ENCODE data around the gene FARP1. TPM values are rescaled to one million over a fixed set of nuclear protein-coding genes. Genes with fewer than 3 reads are reported as not detected.

Gene FARP1
- total RNA-seq, 1 donor from 2014 or later = 357 TPM

GRCh38 chr13:98175043-98175442 is 32.1 kb downstream of the FARP1 start:
- no peaks in the 10 kb centered on the region for H3K9me3 Mint-ChIP-seq (ENCODE audit: unreplicated experiment)
- TF ChIP-seq, protein P1, sequence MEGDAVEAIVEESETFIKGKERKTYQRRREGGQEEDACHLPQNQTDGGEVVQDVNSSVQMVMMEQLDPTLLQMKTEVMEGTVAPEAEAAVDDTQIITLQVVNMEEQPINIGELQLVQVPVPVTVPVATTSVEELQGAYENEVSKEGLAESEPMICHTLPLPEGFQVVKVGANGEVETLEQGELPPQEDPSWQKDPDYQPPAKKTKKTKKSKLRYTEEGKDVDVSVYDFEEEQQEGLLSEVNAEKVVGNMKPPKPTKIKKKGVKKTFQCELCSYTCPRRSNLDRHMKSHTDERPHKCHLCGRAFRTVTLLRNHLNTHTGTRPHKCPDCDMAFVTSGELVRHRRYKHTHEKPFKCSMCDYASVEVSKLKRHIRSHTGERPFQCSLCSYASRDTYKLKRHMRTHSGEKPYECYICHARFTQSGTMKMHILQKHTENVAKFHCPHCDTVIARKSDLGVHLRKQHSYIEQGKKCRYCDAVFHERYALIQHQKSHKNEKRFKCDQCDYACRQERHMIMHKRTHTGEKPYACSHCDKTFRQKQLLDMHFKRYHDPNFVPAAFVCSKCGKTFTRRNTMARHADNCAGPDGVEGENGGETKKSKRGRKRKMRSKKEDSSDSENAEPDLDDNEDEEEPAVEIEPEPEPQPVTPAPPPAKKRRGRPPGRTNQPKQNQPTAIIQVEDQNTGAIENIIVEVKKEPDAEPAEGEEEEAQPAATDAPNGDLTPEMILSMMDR (IDR thresholded peaks at IDR 0.05) = no peak
- H3K27ac Mint-ChIP-seq (ENCODE audit: unreplicated experiment) = peak overlapping the region; percentile 94
- H3K4me1 Mint-ChIP-seq (ENCODE audit: unreplicated experiment) = peaks cover 64% of the 10 kb centered on the region
- H3K27me3 Mint-ChIP-seq (ENCODE audit: unreplicated experiment) = no peaks in the 10 kb centered on the region
- H3K4me3 Mint-ChIP-seq (ENCODE audit: unreplicated experiment) = peak overlapping the region; percentile 26
- H3K36me3 Mint-ChIP-seq (ENCODE audit: unreplicated experiment) = peaks cover 9% of the 10 kb centered on the region
- DNase-seq (ENCODE audit: extremely low spot score, unreplicated experiment) = no peak

GRCh38 chr13:98175823-98176222 is 32.9 kb downstream of the FARP1 start:
- Mint-ChIP-seq H3K4me1 (ENCODE audit: unreplicated experiment) (peaks cover 65% of the 10 kb centered on the region), H3K36me3 (ENCODE audit: unreplicated experiment) (peaks cover 13% of the 10 kb centered on the region), H3K9me3 (ENCODE audit: unreplicated experiment) (no peaks in the 10 kb centered on the region), H3K27ac (ENCODE audit: unreplicated experiment) (peak overlapping the region; percentile 94), H3K27me3 (ENCODE audit: unreplicated experiment) (no peaks in the 10 kb centered on the region), H3K4me3 (ENCODE audit: unreplicated experiment) (no peak overlapping the region)
- TF ChIP-seq, protein P1 (IDR thresholded peaks at IDR 0.05) = no peak
- no peak for DNase-seq (ENCODE audit: extremely low spot score, unreplicated experiment)

GRCh38 chr13:98176777-98177608 is 34.1 kb downstream of the FARP1 start, which contains the start of gene RNF113B:
RNF113B (minus strand) TSS chr13:98177269; CDS start chr13:98177236, 33 bp downstream.
- no peaks in the 10 kb centered on the region for H3K27me3 Mint-ChIP-seq (ENCODE audit: unreplicated experiment)
- DNase-seq (ENCODE audit: extremely low spot score, unreplicated experiment) = no peak
- H3K4me1 Mint-ChIP-seq (ENCODE audit: unreplicated experiment) = peaks cover 61% of the 10 kb centered on the region
- H3K27ac Mint-ChIP-seq (ENCODE audit: unreplicated experiment) = peak within 1 kb of the TSS; percentile 94
- TF ChIP-seq, protein P1 (IDR thresholded peaks at IDR 0.05) = no peak
- peaks cover 14% of the 10 kb centered on the region for H3K36me3 Mint-ChIP-seq (ENCODE audit: unreplicated experiment)
- no peak within 1 kb of the TSS for H3K4me3 Mint-ChIP-seq (ENCODE audit: unreplicated experiment)
- no peaks in the 10 kb centered on the region for H3K9me3 Mint-ChIP-seq (ENCODE audit: unreplicated experiment)

DNA sequence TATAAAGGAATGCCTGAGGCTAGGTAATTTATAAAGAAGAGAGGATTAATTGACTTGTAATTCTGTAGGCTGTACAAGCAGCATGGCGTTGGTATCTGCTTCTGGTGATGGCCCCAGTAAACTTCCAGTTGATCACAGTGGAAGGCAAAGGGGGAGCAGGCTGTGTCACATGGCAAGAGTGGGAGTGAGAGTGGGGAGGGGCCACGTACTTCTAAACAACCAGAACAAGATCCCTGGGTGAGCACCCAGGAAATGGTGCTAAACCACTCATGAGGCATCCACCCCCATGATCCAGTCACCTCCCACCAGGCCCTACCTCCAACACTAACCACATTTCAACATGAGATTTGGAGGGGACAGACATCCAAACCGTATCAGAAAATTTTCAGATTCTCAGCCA is 37.2 kb downstream of the FARP1 start:
- H3K4me1 Mint-ChIP-seq (ENCODE audit: unreplicated experiment) = peaks cover 57% of the 10 kb centered on the region
- TF ChIP-seq, protein P1 (IDR thresholded peaks at IDR 0.05) = no peak
- peaks cover 18% of the 10 kb centered on the region for H3K36me3 Mint-ChIP-seq (ENCODE audit: unreplicated experiment)
- no peaks in the 10 kb centered on the region for H3K27me3 Mint-ChIP-seq (ENCODE audit: unreplicated experiment)
- no peaks in the 10 kb centered on the region for H3K9me3 Mint-ChIP-seq (ENCODE audit: unreplicated experiment)
- H3K27ac Mint-ChIP-seq (ENCODE audit: unreplicated experiment) = peak overlapping the region; percentile 20
- DNase-seq (ENCODE audit: extremely low spot score, unreplicated experiment) = no peak
- no peak overlapping the region for H3K4me3 Mint-ChIP-seq (ENCODE audit: unreplicated experiment)

DNA sequence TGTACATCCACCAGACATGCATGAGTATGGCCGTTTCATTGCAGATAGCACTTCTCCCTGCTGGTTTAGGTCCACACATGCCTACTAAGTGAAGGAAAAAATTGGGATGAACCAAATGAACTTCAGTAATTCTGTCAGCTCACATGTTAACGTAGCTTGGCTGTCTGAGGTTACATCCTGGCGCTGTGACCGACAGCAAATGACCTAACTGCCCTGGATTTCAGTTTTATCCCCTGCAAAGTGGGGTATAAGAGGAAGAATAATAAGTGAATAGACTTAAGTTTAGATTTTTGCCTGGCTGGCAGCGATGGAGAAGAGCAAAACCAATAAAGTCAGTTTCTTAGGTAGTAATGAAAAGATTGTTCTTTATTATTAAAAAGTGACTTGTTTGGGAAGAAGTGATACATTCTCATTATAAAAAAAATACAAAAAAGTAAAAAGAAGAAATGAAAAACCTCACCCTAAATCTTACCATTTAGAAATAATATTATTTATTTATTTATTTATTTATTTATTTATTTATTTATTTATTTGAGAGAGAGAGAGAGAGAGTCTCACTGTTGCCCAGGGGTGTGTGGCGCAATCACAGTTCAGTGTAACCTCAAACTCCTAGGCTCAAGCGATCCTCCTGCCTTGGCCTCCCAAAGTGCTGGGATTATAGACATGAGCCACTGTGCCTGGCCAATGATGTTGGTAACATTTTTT is 38.4 kb downstream of the FARP1 start:
- no peak for DNase-seq (ENCODE audit: extremely low spot score, unreplicated experiment)
- peak overlapping the region; percentile 48 for H3K27ac Mint-ChIP-seq (ENCODE audit: unreplicated experiment)
- H3K27me3 Mint-ChIP-seq (ENCODE audit: unreplicated experiment) = no peaks in the 10 kb centered on the region
- no peak overlapping the region for H3K4me3 Mint-ChIP-seq (ENCODE audit: unreplicated experiment)
- H3K4me1 Mint-ChIP-seq (ENCODE audit: unreplicated experiment) = peaks cover 52% of the 10 kb centered on the region
- peaks cover 18% of the 10 kb centered on the region for H3K36me3 Mint-ChIP-seq (ENCODE audit: unreplicated experiment)
- TF ChIP-seq, protein P1 (IDR thresholded peaks at IDR 0.05) = no peak
- no peaks in the 10 kb centered on the region for H3K9me3 Mint-ChIP-seq (ENCODE audit: unreplicated experiment)
